Upper lobe of left lung (tissue), 6 donors: ENCODE measurements around the gene FTO. TPM values are rescaled to one million over a fixed set of nuclear protein-coding genes. Genes with fewer than 3 reads are reported as not detected.

Source experiments
- ATAC-seq, 2 donors: fragments of 200-7000 bp; cut with Tn5 transposase; one replicate each; pipeline ENCODE4 v1.9.1; 2022; ENCODE audit warnings: mild to moderate bottlenecking in 2 of 2, moderate library complexity in 2 of 2; ENCODE audit not compliant: low FRiP score in 2 of 2
- DNase-seq, 2 donors: peaks; one replicate each; pipeline ENCODE4 v3.0.0-alpha.2; 2019 to 2020
- H3K27ac ChIP-seq, 4 donors: fragments of 200-600 bp; sonication (generic); one replicate each; pipeline ENCODE4 v1.5.1; 2016 to 2019
- H3K27me3 ChIP-seq, 4 donors: fragments of 200-600 bp; sonication (generic); one replicate each; pipeline ENCODE4 v1.5.1; 2017 to 2019
- H3K36me3 ChIP-seq, 4 donors: fragments of 200-600 bp; sonication (generic); one replicate each; pipeline ENCODE4 v1.5.1; 2016 to 2019
- H3K4me1 ChIP-seq, 4 donors: fragments of 200-600 bp; sonication (generic); one replicate each; pipeline ENCODE4 v1.5.1; 2018 to 2019
- H3K4me3 ChIP-seq, 4 donors: fragments of 200-600 bp; sonication (generic); one replicate each; pipeline ENCODE4 v1.5.1; 2017 to 2019; ENCODE audit warnings: mild to moderate bottlenecking in 2 of 4, moderate library complexity in 1 of 4
- H3K9me3 ChIP-seq, 4 donors: fragments of 200-600 bp; sonication (generic); one replicate each; pipeline ENCODE4 v1.5.1; 2018 to 2019
- EP300 ChIP-seq, 4 donors: sonication (generic); formaldehyde crosslinking; IDR thresholded peaks; one replicate each; pipeline ENCODE4 v1.5.1; 2017; ENCODE audit warnings: antibody characterized with exemption in 4 of 4, control low read depth in 2 of 4
- POLR2A ChIP-seq, 4 donors: fragments of 450-650 bp; IDR thresholded peaks; one replicate each; pipeline ENCODE4 v1.5.1; 2016 to 2017; ENCODE audit warnings: antibody characterized with exemption in 4 of 4, mild to moderate bottlenecking in 2 of 4
- POLR2AphosphoS5 ChIP-seq, 2 donors: sonication (generic); formaldehyde crosslinking; IDR thresholded peaks; one replicate each; pipeline ENCODE4 v1.5.1; 2017; ENCODE audit warnings: antibody characterized with exemption in 2 of 2
- WGBS, 2 donors: methylation state at CpG; one replicate each; pipeline ENCODE4 v1.1.5; 2017 to 2018; 5-methylcytosine and 5-hydroxymethylcytosine counted together
- total RNA-seq, 6 donors: library from RNA; depleted of rRNA in 4 of 6; stranded (reverse); fragments of >200 nt in 4 of 6; gene quantifications; one replicate each; pipeline versions ENCODE4 v1.1.0 to v1.2.1, GENCODE V29; 2016 to 2021
- TF ChIP-seq, protein P1 (sequence below), 6 experiments: fragments of 450-650 bp in 4 of 6; fragments of 200-600 bp in 2 of 6; sonication (generic) in 2 of 6; IDR thresholded peaks; one replicate each; pipeline ENCODE4 v1.5.1; 2016 to 2019; ENCODE audit warnings: antibody characterized with exemption in 6 of 6
- donor health status: DM: no; HTN: no; CAD: no; lungs with moderate emphysema.
- donor health status: DM: no; HTN: yes; CAD: no; lungs with severe emphysema.

FTO gene
- total RNA-seq, 6 donors from 2014 or later, result 62.9 to 114 (median 75.4) TPM

DNA sequence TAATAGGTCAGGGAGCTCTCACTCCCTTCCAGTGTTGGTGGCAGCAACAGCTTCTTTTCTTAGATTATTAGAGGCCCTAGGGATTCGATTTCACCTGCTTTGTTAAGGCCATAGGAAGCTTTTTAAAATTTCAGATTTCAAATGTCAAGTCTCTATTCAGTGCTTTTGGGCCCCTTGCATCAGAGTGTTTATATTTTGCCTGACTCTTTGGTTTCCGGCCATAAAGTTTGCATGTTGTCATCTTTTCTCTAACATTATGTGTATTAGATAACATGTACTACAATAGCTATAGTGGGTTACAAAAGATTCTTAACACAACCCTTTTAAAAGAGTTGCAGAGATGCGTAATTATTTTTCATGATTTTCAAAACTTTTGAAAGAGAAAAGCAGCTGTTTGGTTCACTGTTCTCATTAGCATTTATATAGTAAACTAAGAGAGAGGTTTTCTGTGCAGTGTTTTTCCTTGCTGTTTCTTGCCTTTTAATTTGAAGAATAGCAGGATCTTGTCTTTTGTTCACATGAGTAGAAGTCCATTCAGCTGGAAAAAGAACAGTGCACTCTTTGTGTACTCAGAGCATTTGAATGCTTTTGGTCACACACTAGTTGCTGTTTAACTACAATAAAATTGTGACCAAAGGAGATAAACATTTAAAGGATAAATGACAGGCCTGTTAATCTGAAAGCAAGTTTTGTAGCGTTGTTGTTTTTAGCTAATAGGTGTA is 52.5 kb downstream of the FTO start:
- 51 to 59% methylated on average over 4 of the region's 4 CpGs for WGBS, 2 donors
- DNase-seq, result no peak

GRCh38 chr16:53757971-53758609 is 54.1 kb downstream of the FTO start:
- H3K4me1 ChIP-seq, result peaks cover 11 to 32% (median 14%) of the 10 kb centered on the region in 4 donors
- ATAC-seq (no peak), DNase-seq (no peak)
- TF ChIP-seq, protein P1, sequence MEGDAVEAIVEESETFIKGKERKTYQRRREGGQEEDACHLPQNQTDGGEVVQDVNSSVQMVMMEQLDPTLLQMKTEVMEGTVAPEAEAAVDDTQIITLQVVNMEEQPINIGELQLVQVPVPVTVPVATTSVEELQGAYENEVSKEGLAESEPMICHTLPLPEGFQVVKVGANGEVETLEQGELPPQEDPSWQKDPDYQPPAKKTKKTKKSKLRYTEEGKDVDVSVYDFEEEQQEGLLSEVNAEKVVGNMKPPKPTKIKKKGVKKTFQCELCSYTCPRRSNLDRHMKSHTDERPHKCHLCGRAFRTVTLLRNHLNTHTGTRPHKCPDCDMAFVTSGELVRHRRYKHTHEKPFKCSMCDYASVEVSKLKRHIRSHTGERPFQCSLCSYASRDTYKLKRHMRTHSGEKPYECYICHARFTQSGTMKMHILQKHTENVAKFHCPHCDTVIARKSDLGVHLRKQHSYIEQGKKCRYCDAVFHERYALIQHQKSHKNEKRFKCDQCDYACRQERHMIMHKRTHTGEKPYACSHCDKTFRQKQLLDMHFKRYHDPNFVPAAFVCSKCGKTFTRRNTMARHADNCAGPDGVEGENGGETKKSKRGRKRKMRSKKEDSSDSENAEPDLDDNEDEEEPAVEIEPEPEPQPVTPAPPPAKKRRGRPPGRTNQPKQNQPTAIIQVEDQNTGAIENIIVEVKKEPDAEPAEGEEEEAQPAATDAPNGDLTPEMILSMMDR (IDR thresholded peaks at IDR 0.05), result no peak
- TF ChIP-seq POLR2A (IDR thresholded peaks at IDR 0.05) (no peak), EP300 (IDR thresholded peaks at IDR 0.05) (no peak), POLR2AphosphoS5 (IDR thresholded peaks at IDR 0.05) (no peak)
- H3K36me3 ChIP-seq, result no peaks in the 10 kb centered on the region
- H3K27ac ChIP-seq, result no peak overlapping the region
- H3K9me3 ChIP-seq, result no peaks in the 10 kb centered on the region
- 69 to 85% methylated on average over 4 of the region's 4 CpGs for WGBS, 2 donors
- no peaks in the 10 kb centered on the region for H3K27me3 ChIP-seq
- H3K4me3 ChIP-seq, result no peak overlapping the region

More for the DNA sequence above, 52.5 kb downstream of the FTO start:
- Histone ChIP-seq H3K27ac (no peak overlapping the region), H3K4me3 (no peak overlapping the region), H3K9me3 (no peaks in the 10 kb centered on the region), H3K4me1 (peaks cover 11 to 18% (median 13%) of the 10 kb centered on the region in 4 donors), H3K36me3 (no peaks in the 10 kb centered on the region), H3K27me3 (no peaks in the 10 kb centered on the region)
- no peak for ATAC-seq
- TF ChIP-seq EP300 (IDR thresholded peaks at IDR 0.05) (no peak), POLR2A (IDR thresholded peaks at IDR 0.05) (no peak), POLR2AphosphoS5 (IDR thresholded peaks at IDR 0.05) (no peak)
- TF ChIP-seq, protein P1 (IDR thresholded peaks at IDR 0.05), result no peak

DNA sequence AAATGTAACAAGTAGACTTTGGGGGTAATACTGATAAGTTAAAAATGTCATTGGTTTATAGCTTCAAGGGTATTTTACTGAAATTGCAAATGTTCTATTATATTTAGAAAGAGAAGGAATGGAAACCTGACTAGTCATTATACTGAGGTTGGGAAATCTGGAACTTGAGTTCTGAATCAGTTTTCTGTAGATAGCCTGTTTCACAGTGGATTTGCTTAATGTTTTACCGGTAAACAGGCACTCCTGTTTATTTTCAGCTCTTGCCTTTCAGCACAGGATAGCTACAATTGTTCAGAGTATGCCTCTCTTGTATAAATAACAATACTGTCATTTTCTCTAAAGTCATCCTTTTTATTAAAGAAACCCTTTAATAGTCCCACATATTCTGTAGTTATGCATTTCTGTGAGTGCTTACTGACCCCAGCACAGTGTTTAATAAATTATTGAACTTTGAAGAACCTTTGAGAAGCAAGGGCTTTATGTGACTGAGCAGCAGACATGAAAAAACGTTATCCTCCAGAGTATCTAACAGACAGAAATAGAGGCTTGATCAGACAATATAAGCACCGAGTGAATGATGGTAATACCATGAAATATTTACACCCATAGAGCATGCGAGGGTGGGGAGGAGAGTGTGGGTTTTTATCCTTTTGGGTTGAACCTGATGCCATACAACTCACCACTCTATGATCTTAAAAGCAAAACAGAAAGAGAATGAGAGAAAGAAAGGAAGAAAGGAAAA is 58.2 kb downstream of the FTO start:
- no peak for ATAC-seq
- DNase-seq, result no peak
- no peak for TF ChIP-seq POLR2AphosphoS5 (IDR thresholded peaks at IDR 0.05)
- no peak for TF ChIP-seq EP300 (IDR thresholded peaks at IDR 0.05)
- TF ChIP-seq, protein P1 (IDR thresholded peaks at IDR 0.05), result no peak
- WGBS, 2 donors, result 49 to 54% methylated on average over 4 of the region's 4 CpGs
- no peak overlapping the region for H3K27ac ChIP-seq
- H3K27me3 ChIP-seq, result no peaks in the 10 kb centered on the region
- H3K9me3 ChIP-seq, result no peaks in the 10 kb centered on the region
- no peaks in the 10 kb centered on the region for H3K36me3 ChIP-seq
- peaks cover 0 to 14% (median 2%) of the 10 kb centered on the region in 4 donors for H3K4me1 ChIP-seq
- H3K4me3 ChIP-seq, result no peak overlapping the region

- no peak overlapping the region for H3K4me3 ChIP-seq
- TF ChIP-seq POLR2AphosphoS5 (IDR thresholded peaks at IDR 0.05) (no peak), POLR2A (IDR thresholded peaks at IDR 0.05) (no peak), EP300 (IDR thresholded peaks at IDR 0.05) (no peak)
- TF ChIP-seq, protein P1 (IDR thresholded peaks at IDR 0.05), result no peak
- H3K9me3 ChIP-seq, result no peaks in the 10 kb centered on the region
- no peaks in the 10 kb centered on the region for H3K36me3 ChIP-seq
- DNase-seq (no peak), ATAC-seq (no peak)
- no peak overlapping the region for H3K27ac ChIP-seq
- 91% methylated on average over 10 of the region's 10 CpGs for WGBS, 2 donors
- peaks cover 15 to 35% (median 30%) of the 10 kb centered on the region in 4 donors for H3K4me1 ChIP-seq
- no peaks in the 10 kb centered on the region for H3K27me3 ChIP-seq
These were observed 62.5 kb downstream of the FTO start for GRCh38 chr16:53766304-53767016.
